Measurements from ENCODE around the gene CACNA1I. TPM values are rescaled to one million over a fixed set of nuclear protein-coding genes. Genes with fewer than 3 reads are reported as not detected.

The CACNA1I gene
- total RNA-seq, 1 experiment from 2014 or later, result 0.15 TPM

DNA sequence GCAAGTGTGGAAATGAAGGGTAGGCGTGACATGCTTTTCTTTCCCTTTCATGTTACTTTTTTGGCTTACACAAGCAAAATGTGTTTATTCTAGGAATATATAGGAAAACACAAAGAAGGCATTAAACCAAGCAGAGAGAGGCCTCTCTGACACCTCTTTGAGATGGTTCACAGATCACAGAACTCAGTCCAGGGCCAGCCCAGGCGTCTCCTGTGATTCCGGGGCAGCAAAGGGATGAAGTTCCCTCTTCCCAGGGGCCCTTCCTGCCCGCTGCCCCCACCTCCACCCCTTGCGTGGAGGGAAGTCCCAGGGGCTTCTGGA, 78.0 kb downstream of the CACNA1I start:
- no peak for DNase-seq (ENCODE audit: low read depth, low spot score)

More for the DNA sequence above, 78.0 kb downstream of the CACNA1I start:
- TF ChIP-seq JUND (IDR thresholded peaks at IDR 0.05), result no peak
- TF ChIP-seq CBX3 (IDR thresholded peaks at IDR 0.05; ENCODE audit: low read depth), result no peak
- no peak for TF ChIP-seq EZH2 (IDR thresholded peaks at IDR 0.05)
- no peak for TF ChIP-seq ELF1 (IDR thresholded peaks at IDR 0.05; ENCODE audit: borderline replicate concordance, low read depth)
- TF ChIP-seq, protein P1, sequence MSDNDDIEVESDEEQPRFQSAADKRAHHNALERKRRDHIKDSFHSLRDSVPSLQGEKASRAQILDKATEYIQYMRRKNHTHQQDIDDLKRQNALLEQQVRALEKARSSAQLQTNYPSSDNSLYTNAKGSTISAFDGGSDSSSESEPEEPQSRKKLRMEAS (IDR thresholded peaks at IDR 0.05), result no peak
- TF ChIP-seq SP1 (IDR thresholded peaks at IDR 0.05; ENCODE audit: low read depth), result no peak
- no peak for TF ChIP-seq SRF (IDR thresholded peaks at IDR 0.05; ENCODE audit: low read depth)
- TF ChIP-seq POLR2A (IDR thresholded peaks at IDR 0.05; ENCODE audit: borderline replicate concordance, extremely low read depth, insufficient read depth, insufficient read length), result no peak
- no peak for TF ChIP-seq POLR2AphosphoS5 (IDR thresholded peaks at IDR 0.05; ENCODE audit: low read depth, low read length)
- TF ChIP-seq, protein P2, sequence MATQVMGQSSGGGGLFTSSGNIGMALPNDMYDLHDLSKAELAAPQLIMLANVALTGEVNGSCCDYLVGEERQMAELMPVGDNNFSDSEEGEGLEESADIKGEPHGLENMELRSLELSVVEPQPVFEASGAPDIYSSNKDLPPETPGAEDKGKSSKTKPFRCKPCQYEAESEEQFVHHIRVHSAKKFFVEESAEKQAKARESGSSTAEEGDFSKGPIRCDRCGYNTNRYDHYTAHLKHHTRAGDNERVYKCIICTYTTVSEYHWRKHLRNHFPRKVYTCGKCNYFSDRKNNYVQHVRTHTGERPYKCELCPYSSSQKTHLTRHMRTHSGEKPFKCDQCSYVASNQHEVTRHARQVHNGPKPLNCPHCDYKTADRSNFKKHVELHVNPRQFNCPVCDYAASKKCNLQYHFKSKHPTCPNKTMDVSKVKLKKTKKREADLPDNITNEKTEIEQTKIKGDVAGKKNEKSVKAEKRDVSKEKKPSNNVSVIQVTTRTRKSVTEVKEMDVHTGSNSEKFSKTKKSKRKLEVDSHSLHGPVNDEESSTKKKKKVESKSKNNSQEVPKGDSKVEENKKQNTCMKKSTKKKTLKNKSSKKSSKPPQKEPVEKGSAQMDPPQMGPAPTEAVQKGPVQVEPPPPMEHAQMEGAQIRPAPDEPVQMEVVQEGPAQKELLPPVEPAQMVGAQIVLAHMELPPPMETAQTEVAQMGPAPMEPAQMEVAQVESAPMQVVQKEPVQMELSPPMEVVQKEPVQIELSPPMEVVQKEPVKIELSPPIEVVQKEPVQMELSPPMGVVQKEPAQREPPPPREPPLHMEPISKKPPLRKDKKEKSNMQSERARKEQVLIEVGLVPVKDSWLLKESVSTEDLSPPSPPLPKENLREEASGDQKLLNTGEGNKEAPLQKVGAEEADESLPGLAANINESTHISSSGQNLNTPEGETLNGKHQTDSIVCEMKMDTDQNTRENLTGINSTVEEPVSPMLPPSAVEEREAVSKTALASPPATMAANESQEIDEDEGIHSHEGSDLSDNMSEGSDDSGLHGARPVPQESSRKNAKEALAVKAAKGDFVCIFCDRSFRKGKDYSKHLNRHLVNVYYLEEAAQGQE (IDR thresholded peaks at IDR 0.05; ENCODE audit: low read depth), result no peak
- TF ChIP-seq ZFX (IDR thresholded peaks at IDR 0.05), result no peak
- TF ChIP-seq, protein P3, sequence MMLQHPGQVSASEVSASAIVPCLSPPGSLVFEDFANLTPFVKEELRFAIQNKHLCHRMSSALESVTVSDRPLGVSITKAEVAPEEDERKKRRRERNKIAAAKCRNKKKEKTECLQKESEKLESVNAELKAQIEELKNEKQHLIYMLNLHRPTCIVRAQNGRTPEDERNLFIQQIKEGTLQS (IDR thresholded peaks at IDR 0.05), result no peak
- no peak for TF ChIP-seq EGR1 (IDR thresholded peaks at IDR 0.05; ENCODE audit: low read depth)
- Histone ChIP-seq H3K4me2 (ENCODE audit: low read length) (no peak overlapping the region), H3K4me3 (replicated peaks in 1 of 2; ENCODE audit: low read depth in 1 of 2, low read length in 2 of 2) (no peak overlapping the region), H3K79me2 (ENCODE audit: insufficient read depth, low read length) (no peaks in the 10 kb centered on the region), H3K9me3 (ENCODE audit: control insufficient read depth in 1 of 2, insufficient read depth in 1 of 2, low read depth in 1 of 2, low read length in 2 of 2) (no peaks in the 10 kb centered on the region), H3K27ac (ENCODE audit: low read depth, low read length) (no peak overlapping the region), H3K9me2 (ENCODE audit: insufficient read depth) (no peaks in the 10 kb centered on the region), H2AFZ (ENCODE audit: low read depth, low read length, poor library complexity, severe bottlenecking) (no peak overlapping the region), H3K4me1 (ENCODE audit: control insufficient read depth in 1 of 2, insufficient read depth in 2 of 2, low read length in 2 of 2) (no peaks in the 10 kb centered on the region), H3K27me3 (ENCODE audit: insufficient read depth, low read length) (no peaks in the 10 kb centered on the region), H3K9ac (ENCODE audit: low read length) (no peak overlapping the region), H4K20me1 (ENCODE audit: insufficient read depth) (no peaks in the 10 kb centered on the region), H3K36me3 (ENCODE audit: control insufficient read depth in 1 of 2, insufficient read depth in 2 of 2, low read length in 2 of 2) (no peaks in the 10 kb centered on the region)
- CTCF ChIA-PET, result no interaction called here
- POLR2A ChIA-PET, result no interaction called here
- RAD21 ChIA-PET (ENCODE audit: low non-redundant PET in 1 of 2, low total read pairs in 2 of 2, uncharacterized antibody in 2 of 2, unreplicated experiment in 2 of 2), result no interaction called here
- BruUV-seq (replicated peaks), result no TSS peak
- no peak for ATAC-seq
- intact Hi-C loops (cut with micrococcal nuclease), result no loop called here
